HL-60 (cell line): ENCODE measurements around the gene CEP68.

Experiments used
- POLR2AphosphoS5 ChIP-seq: IDR thresholded peaks from 2 replicates; pipeline ENCODE4 v1.6.1; 2012; ENCODE audit warnings: low read depth
- SPI1 ChIP-seq: IDR thresholded peaks from 2 replicates; pipeline ENCODE4 v1.6.1; 2012; ENCODE audit warnings: low read depth, mild to moderate bottlenecking, borderline replicate concordance
- TF ChIP-seq, protein P1 (sequence below): IDR thresholded peaks from one replicate; pipeline ENCODE4 v1.5.1; 2011; ENCODE audit warnings: low read length, control low read depth, inconsistent platforms; ENCODE audit not compliant: insufficient read depth
- TF ChIP-seq, protein P2 (sequence below): IDR thresholded peaks from 2 replicates; pipeline ENCODE4 v1.6.1; 2012; ENCODE audit warnings: low read depth; ENCODE audit not compliant: insufficient replicate concordance

DNA sequence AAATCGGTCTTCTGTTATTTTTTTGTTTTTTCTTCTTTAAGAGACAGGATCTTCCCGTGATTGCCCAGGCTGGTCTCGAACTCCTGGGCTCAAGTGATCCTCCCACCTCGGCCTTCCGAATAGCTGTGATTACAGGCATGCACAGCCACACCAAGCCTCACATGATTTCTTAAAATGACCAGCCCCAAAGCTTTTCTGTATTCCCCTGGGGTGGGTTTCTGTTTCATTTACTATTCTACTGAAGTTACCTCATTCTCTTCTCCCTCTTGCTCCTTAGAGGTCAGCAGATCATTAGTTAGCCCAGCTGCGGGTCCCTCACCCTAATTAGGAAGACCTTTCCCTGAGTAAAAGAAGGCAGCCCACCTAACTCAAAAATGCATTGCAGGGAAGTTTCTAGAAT, 39.4 kb upstream of the CEP68 start:
- TF ChIP-seq, protein P1, sequence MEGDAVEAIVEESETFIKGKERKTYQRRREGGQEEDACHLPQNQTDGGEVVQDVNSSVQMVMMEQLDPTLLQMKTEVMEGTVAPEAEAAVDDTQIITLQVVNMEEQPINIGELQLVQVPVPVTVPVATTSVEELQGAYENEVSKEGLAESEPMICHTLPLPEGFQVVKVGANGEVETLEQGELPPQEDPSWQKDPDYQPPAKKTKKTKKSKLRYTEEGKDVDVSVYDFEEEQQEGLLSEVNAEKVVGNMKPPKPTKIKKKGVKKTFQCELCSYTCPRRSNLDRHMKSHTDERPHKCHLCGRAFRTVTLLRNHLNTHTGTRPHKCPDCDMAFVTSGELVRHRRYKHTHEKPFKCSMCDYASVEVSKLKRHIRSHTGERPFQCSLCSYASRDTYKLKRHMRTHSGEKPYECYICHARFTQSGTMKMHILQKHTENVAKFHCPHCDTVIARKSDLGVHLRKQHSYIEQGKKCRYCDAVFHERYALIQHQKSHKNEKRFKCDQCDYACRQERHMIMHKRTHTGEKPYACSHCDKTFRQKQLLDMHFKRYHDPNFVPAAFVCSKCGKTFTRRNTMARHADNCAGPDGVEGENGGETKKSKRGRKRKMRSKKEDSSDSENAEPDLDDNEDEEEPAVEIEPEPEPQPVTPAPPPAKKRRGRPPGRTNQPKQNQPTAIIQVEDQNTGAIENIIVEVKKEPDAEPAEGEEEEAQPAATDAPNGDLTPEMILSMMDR: no peak
- TF ChIP-seq SPI1 (no peak), POLR2AphosphoS5 (no peak)
- TF ChIP-seq, protein P2, sequence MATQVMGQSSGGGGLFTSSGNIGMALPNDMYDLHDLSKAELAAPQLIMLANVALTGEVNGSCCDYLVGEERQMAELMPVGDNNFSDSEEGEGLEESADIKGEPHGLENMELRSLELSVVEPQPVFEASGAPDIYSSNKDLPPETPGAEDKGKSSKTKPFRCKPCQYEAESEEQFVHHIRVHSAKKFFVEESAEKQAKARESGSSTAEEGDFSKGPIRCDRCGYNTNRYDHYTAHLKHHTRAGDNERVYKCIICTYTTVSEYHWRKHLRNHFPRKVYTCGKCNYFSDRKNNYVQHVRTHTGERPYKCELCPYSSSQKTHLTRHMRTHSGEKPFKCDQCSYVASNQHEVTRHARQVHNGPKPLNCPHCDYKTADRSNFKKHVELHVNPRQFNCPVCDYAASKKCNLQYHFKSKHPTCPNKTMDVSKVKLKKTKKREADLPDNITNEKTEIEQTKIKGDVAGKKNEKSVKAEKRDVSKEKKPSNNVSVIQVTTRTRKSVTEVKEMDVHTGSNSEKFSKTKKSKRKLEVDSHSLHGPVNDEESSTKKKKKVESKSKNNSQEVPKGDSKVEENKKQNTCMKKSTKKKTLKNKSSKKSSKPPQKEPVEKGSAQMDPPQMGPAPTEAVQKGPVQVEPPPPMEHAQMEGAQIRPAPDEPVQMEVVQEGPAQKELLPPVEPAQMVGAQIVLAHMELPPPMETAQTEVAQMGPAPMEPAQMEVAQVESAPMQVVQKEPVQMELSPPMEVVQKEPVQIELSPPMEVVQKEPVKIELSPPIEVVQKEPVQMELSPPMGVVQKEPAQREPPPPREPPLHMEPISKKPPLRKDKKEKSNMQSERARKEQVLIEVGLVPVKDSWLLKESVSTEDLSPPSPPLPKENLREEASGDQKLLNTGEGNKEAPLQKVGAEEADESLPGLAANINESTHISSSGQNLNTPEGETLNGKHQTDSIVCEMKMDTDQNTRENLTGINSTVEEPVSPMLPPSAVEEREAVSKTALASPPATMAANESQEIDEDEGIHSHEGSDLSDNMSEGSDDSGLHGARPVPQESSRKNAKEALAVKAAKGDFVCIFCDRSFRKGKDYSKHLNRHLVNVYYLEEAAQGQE: no peak
